ENCODE data around the gene GPR141. TPM values are rescaled to one million over a fixed set of nuclear protein-coding genes. Genes with fewer than 3 reads are reported as not detected.
A peak's percentile ranks its signal among the peaks of the same experiment; 100 is the strongest.

GPR141 gene
- total RNA-seq, 2 donors from 2014 or later = 2.0 TPM; not detected in 1

- Histone ChIP-seq H3K36me3 (no peaks in the 10 kb centered on the region), H3K27me3 (replicated peaks; ENCODE audit: insufficient read depth) (no peaks in the 10 kb centered on the region), H3K9me3 (no peaks in the 10 kb centered on the region), H3K4me3 (no peak overlapping the region), H3K4me1 (ENCODE audit: control insufficient read depth in 1 of 2, low read depth in 2 of 2) (peaks cover 0 to 31% of the 10 kb centered on the region in 2 donors), H3K27ac (peak overlapping the region; percentile 47)
- no peak for TF ChIP-seq CTCF (IDR thresholded peaks at IDR 0.05)
- no peak for ATAC-seq (ENCODE audit: insufficient number of reproducible peaks, low FRiP score, low read depth)
- DNase-seq (ENCODE audit: low spot score) = no peak
These were observed 24.4 kb downstream of the GPR141 start for GRCh38 chr7:37707754-37708485.

- Histone ChIP-seq H3K4me1 (ENCODE audit: control insufficient read depth in 1 of 2, low read depth in 2 of 2) (peaks cover 0 to 28% of the 10 kb centered on the region in 2 donors), H3K9me3 (no peaks in the 10 kb centered on the region), H3K4me3 (no peak overlapping the region), H3K27me3 (replicated peaks; ENCODE audit: insufficient read depth) (no peaks in the 10 kb centered on the region), H3K36me3 (no peaks in the 10 kb centered on the region), H3K27ac (no peak overlapping the region)
- no peak for TF ChIP-seq CTCF (IDR thresholded peaks at IDR 0.05)
- DNase-seq (ENCODE audit: low spot score) (no peak), ATAC-seq (ENCODE audit: insufficient number of reproducible peaks, low FRiP score, low read depth) (no peak)
These were observed 26.3 kb downstream of the GPR141 start for GRCh38 chr7:37709631-37710509.

- Histone ChIP-seq H3K9me3 (no peaks in the 10 kb centered on the region), H3K27ac (no peak overlapping the region), H3K4me1 (ENCODE audit: control insufficient read depth in 1 of 2, low read depth in 2 of 2) (peaks cover 0 to 2% of the 10 kb centered on the region in 2 donors), H3K27me3 (replicated peaks; ENCODE audit: insufficient read depth) (no peaks in the 10 kb centered on the region), H3K4me3 (no peak overlapping the region), H3K36me3 (no peaks in the 10 kb centered on the region)
- ATAC-seq (ENCODE audit: insufficient number of reproducible peaks, low FRiP score, low read depth) = no peak
- TF ChIP-seq CTCF (IDR thresholded peaks at IDR 0.05) = no peak
- no peak for DNase-seq (ENCODE audit: low spot score)
These were observed 30.0 kb downstream of the GPR141 start for GRCh38 chr7:37713613-37714012.

- Histone ChIP-seq H3K36me3 (no peaks in the 10 kb centered on the region), H3K4me1 (ENCODE audit: control insufficient read depth in 1 of 2, low read depth in 2 of 2) (no peaks in the 10 kb centered on the region), H3K27me3 (replicated peaks; ENCODE audit: insufficient read depth) (no peaks in the 10 kb centered on the region), H3K27ac (no peak overlapping the region), H3K4me3 (no peak overlapping the region), H3K9me3 (no peaks in the 10 kb centered on the region)
- no peak for TF ChIP-seq CTCF (IDR thresholded peaks at IDR 0.05)
- no peak for DNase-seq (ENCODE audit: low spot score)
- ATAC-seq (ENCODE audit: insufficient number of reproducible peaks, low FRiP score, low read depth) = no peak
These were observed 31.0 kb downstream of the GPR141 start for GRCh38 chr7:37714606-37715005.

GRCh38 chr7:37718585-37718984 is 35.0 kb downstream of the GPR141 start:
- no peak overlapping the region for H3K27ac ChIP-seq
- H3K9me3 ChIP-seq = no peaks in the 10 kb centered on the region
- peaks cover 0 to 11% of the 10 kb centered on the region in 2 donors for H3K4me1 ChIP-seq (ENCODE audit: control insufficient read depth in 1 of 2, low read depth in 2 of 2)
- no peak overlapping the region for H3K4me3 ChIP-seq
- ATAC-seq (ENCODE audit: insufficient number of reproducible peaks, low FRiP score, low read depth) (no peak), DNase-seq (ENCODE audit: low spot score) (no peak)
- no peaks in the 10 kb centered on the region for H3K27me3 ChIP-seq (replicated peaks; ENCODE audit: insufficient read depth)
- H3K36me3 ChIP-seq = no peaks in the 10 kb centered on the region
- no peak for TF ChIP-seq CTCF (IDR thresholded peaks at IDR 0.05)

Data from thoracic aorta (tissue), 2 donors.